Fibroblast of lung (primary cell): ENCODE measurements around the gene DAPK1.

Experiments
- EZH2 ChIP-seq: IDR thresholded peaks from 2 replicates; pipeline ENCODE4 v1.5.1; 2012; ENCODE audit warnings: low read length, control low read depth, mild to moderate bottlenecking; ENCODE audit errors: missing control alignments
- TF ChIP-seq, protein P1 (sequence below), 2 donors: IDR thresholded peaks in 1 of 2; conservative IDR thresholded peaks in 1 of 2; 1 replicate in 1 of 2; 2 replicates in 1 of 2; pipeline ENCODE4 v1.5.1; 2011 to 2012; ENCODE audit warnings: low read length in 2 of 2, control low read depth in 1 of 2, inconsistent platforms in 1 of 2, low read depth in 1 of 2, mild to moderate bottlenecking in 1 of 2

DNA sequence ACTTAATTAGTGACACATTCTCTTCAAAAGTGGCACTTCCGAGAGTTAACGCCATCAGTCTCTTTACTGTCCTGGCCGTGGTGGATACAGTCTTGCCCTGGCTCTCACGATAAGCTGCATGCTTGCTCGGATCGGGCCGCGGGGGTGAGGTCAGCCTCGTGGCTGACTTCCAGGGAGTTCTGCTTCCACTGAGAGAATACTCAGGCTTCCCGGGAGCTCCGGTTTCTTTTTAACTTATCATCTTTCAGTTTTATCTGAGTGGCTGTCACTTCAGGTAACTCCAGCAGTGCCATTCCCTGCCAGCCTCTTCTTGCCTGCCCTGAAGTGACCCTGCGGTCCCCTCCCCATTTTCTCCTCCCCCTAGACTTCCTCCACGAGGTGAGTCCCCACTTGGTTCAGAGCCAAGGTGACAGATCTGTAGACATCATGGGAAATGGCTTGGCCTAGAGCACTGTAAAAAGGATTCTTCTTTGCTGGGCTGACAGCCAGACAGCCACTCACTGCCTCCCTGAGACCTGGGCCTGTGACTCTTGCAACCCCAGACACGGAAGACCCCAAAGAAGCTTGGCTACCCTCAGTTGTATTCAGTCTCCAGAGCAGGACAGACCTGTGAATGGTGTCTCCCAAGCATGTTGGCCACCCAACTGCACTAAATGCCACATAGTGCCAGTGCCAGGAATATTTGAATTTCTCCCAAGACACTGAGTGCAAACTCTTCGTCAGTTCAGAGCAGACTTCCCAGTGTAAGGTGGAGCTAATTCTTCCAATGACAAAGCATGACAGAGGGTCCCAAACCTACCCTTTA, 95.1 kb downstream of the DAPK1 start:
- TF ChIP-seq, protein P1, sequence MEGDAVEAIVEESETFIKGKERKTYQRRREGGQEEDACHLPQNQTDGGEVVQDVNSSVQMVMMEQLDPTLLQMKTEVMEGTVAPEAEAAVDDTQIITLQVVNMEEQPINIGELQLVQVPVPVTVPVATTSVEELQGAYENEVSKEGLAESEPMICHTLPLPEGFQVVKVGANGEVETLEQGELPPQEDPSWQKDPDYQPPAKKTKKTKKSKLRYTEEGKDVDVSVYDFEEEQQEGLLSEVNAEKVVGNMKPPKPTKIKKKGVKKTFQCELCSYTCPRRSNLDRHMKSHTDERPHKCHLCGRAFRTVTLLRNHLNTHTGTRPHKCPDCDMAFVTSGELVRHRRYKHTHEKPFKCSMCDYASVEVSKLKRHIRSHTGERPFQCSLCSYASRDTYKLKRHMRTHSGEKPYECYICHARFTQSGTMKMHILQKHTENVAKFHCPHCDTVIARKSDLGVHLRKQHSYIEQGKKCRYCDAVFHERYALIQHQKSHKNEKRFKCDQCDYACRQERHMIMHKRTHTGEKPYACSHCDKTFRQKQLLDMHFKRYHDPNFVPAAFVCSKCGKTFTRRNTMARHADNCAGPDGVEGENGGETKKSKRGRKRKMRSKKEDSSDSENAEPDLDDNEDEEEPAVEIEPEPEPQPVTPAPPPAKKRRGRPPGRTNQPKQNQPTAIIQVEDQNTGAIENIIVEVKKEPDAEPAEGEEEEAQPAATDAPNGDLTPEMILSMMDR (conservative IDR thresholded peaks at IDR 0.05 in 1 of 2, IDR thresholded peaks at IDR 0.05 in 1 of 2; ENCODE audit: low read depth in 1 of 2, low read length in 2 of 2), result no peak
- TF ChIP-seq EZH2, result no peak
